Uterus (tissue), 2 donors: ENCODE data around the gene NAALADL1.

ENCODE experiments used
- POLR2A ChIP-seq, 2 donors: fragments of 450-650 bp; IDR thresholded peaks; one replicate each; pipeline ENCODE4 v1.6.1; 2016; ENCODE audit warnings: antibody characterized with exemption in 2 of 2, mild to moderate bottlenecking in 1 of 2, moderate library complexity in 1 of 2
- TF ChIP-seq, protein P1 (sequence below), 4 experiments: fragments of 200-600 bp in 2 of 4; fragments of 450-650 bp in 2 of 4; sonication (generic) in 2 of 4; IDR thresholded peaks; one replicate each; pipeline ENCODE4 v1.5.1; 2016 to 2019; ENCODE audit warnings: antibody characterized with exemption in 4 of 4, mild to moderate bottlenecking in 2 of 4, moderate library complexity in 1 of 4

- no peak for TF ChIP-seq POLR2A (IDR thresholded peaks at IDR 0.05)
- TF ChIP-seq, protein P1, sequence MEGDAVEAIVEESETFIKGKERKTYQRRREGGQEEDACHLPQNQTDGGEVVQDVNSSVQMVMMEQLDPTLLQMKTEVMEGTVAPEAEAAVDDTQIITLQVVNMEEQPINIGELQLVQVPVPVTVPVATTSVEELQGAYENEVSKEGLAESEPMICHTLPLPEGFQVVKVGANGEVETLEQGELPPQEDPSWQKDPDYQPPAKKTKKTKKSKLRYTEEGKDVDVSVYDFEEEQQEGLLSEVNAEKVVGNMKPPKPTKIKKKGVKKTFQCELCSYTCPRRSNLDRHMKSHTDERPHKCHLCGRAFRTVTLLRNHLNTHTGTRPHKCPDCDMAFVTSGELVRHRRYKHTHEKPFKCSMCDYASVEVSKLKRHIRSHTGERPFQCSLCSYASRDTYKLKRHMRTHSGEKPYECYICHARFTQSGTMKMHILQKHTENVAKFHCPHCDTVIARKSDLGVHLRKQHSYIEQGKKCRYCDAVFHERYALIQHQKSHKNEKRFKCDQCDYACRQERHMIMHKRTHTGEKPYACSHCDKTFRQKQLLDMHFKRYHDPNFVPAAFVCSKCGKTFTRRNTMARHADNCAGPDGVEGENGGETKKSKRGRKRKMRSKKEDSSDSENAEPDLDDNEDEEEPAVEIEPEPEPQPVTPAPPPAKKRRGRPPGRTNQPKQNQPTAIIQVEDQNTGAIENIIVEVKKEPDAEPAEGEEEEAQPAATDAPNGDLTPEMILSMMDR (IDR thresholded peaks at IDR 0.05) = no peak
These were observed at the start of gene NAALADL1 for GRCh38 chr11:65058419-65059054.
